Embryonic facial prominence (tissue), 1 donor: ENCODE data around the gene DNAJC25.
"Not testable (repeated sequence)": the region's sequence is repeated elsewhere in the genome, so short reads cannot be mapped to it uniquely, and the experiment has no call there.

Source experiments
- DNase-seq: peaks from one replicate; pipeline ENCODE4 v3.0.0-alpha.2; 2016; ENCODE audit errors: extremely low spot score

The DNAJC25 gene

GRCh38 chr9:111631214-111631971, at the start of gene DNAJC25:
Gene DNAJC25 (plus strand): TSS chr9:111631334. CDS start chr9:111631408, 74 bp downstream.
- DNase-seq = peak; percentile 98

GRCh38 chr9:111582888-111583287, 48.2 kb upstream of the DNAJC25 start:
- no peak for DNase-seq

- no peak for DNase-seq
Observed at GRCh38 chr9:111586378-111586777, 44.8 kb upstream of the DNAJC25 start.

- DNase-seq = no peak
Observed at GRCh38 chr9:111588846-111589245, 42.3 kb upstream of the DNAJC25 start.

GRCh38 chr9:111597852-111598732, 33.0 kb upstream of the DNAJC25 start:
- DNase-seq = peak; percentile 41

- no peak for DNase-seq
Observed at GRCh38 chr9:111598733-111599091, 32.4 kb upstream of the DNAJC25 start.

GRCh38 chr9:111599092-111599954, 31.8 kb upstream of the DNAJC25 start, which contains the start of gene PTGR1:
Gene PTGR1 (minus strand): TSS chr9:111599647. CDS start chr9:111597422, 2,225 bp downstream.
- peak; percentile 50 for DNase-seq

- DNase-seq = no peak
Observed at GRCh38 chr9:111599955-111600343, 31.2 kb upstream of the DNAJC25 start.

- no peak for DNase-seq
Observed at GRCh38 chr9:111601237-111602018, 29.7 kb upstream of the DNAJC25 start.

- DNase-seq = no peak
Observed at GRCh38 chr9:111603041-111603440, 28.1 kb upstream of the DNAJC25 start.

GRCh38 chr9:111604054-111604615, 27.0 kb upstream of the DNAJC25 start:
- no peak for DNase-seq

- DNase-seq = no peak
Observed at GRCh38 chr9:111605041-111605559, 26.0 kb upstream of the DNAJC25 start.

GRCh38 chr9:111610149-111610548, 21.0 kb upstream of the DNAJC25 start:
- no peak for DNase-seq

GRCh38 chr9:111610845-111611244, 20.3 kb upstream of the DNAJC25 start:
- DNase-seq = no peak

- no peak for DNase-seq
Observed at GRCh38 chr9:111613436-111614040, 17.6 kb upstream of the DNAJC25 start.

- DNase-seq = no peak
Observed at GRCh38 chr9:111615928-111616327, 15.2 kb upstream of the DNAJC25 start.

GRCh38 chr9:111617349-111617748, 13.8 kb upstream of the DNAJC25 start:
- DNase-seq = not testable (repeated sequence)

- DNase-seq = no peak
Observed at GRCh38 chr9:111621895-111622480, 9.1 kb upstream of the DNAJC25 start.

GRCh38 chr9:111622626-111623025, 8.5 kb upstream of the DNAJC25 start:
- no peak for DNase-seq
